Measurements from ENCODE around the gene BCAS3.
"Not testable (repeated sequence)": the region's sequence is repeated elsewhere in the genome, so short reads cannot be mapped to it uniquely, and the experiment has no call there.

Gene BCAS3

DNA sequence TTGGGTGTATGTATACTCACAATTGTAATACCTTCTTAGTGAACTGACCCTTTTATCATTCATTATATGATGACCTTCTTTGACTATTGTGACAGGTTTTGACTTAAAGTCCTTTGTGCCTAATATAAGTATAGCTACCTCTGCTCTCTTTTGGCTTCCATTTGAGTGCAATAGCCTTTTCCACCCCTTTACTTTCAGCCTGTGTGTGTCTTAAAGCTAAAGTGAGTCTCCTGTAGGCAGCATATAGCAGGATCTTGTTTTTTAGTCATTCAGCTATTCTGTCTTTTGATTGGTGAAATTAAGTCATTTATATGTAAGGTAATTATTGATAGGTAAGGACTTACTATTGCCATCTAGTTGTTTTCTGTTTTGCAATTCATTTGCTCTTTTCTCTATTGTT, 758.6 kb downstream of the BCAS3 start:
- POLR2A ChIA-PET (ENCODE audit: low non-redundant PET): no interaction called here
- H3K27ac ChIP-seq: no peak overlapping the region
- TF ChIP-seq, protein P1, sequence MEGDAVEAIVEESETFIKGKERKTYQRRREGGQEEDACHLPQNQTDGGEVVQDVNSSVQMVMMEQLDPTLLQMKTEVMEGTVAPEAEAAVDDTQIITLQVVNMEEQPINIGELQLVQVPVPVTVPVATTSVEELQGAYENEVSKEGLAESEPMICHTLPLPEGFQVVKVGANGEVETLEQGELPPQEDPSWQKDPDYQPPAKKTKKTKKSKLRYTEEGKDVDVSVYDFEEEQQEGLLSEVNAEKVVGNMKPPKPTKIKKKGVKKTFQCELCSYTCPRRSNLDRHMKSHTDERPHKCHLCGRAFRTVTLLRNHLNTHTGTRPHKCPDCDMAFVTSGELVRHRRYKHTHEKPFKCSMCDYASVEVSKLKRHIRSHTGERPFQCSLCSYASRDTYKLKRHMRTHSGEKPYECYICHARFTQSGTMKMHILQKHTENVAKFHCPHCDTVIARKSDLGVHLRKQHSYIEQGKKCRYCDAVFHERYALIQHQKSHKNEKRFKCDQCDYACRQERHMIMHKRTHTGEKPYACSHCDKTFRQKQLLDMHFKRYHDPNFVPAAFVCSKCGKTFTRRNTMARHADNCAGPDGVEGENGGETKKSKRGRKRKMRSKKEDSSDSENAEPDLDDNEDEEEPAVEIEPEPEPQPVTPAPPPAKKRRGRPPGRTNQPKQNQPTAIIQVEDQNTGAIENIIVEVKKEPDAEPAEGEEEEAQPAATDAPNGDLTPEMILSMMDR (conservative IDR thresholded peaks at IDR 0.05; ENCODE audit: low read depth): no peak
- DNase-seq (ENCODE audit: low spot score): no peak
- CTCF ChIA-PET: no interaction called here

DNA sequence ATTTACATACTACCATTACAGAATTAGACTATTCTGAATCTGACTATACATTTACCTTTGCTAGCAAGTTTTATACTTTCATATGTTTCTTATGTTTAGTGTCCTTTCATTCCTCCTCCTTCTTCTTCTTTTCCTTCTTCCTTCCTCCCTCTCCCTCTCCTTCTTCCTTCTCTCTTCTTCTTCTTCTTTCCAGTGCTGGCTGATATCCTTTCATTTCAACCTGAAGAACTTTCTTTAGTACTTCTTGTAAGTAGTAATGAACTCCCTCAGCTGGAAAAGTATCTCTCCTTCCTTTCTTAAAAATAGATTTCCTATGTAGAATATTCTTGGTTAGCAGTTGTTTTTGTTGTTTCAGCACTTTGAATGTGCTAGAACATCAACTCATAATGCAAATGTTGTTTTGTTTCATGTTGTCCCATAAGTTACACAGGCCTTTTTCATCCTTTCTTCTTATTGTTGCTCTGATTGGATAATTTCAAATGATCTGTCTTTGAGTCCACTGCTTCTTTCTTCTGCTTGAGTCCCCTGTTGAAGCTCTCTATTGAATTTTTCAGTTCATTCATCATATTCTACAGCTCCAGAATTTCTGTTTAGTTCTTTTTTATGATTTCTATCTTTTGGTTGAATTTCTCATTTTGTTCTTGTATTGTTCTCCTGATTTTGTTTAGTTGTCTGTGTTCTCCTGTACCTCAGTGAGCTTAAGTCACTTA, 759.5 kb downstream of the BCAS3 start:
- CTCF ChIA-PET: interaction anchor here (0.6 kb wide), 2 partner anchors 74 to 1087 kb away, joined by 3 to 4 read pairs; no protein-coding TSS in a partner anchor
- TF ChIP-seq, protein P1 (conservative IDR thresholded peaks at IDR 0.05; ENCODE audit: low read depth): no peak
- POLR2A ChIA-PET (ENCODE audit: low non-redundant PET): no interaction called here
- H3K27ac ChIP-seq: no peak overlapping the region
- no peak for DNase-seq (ENCODE audit: low spot score)

DNA sequence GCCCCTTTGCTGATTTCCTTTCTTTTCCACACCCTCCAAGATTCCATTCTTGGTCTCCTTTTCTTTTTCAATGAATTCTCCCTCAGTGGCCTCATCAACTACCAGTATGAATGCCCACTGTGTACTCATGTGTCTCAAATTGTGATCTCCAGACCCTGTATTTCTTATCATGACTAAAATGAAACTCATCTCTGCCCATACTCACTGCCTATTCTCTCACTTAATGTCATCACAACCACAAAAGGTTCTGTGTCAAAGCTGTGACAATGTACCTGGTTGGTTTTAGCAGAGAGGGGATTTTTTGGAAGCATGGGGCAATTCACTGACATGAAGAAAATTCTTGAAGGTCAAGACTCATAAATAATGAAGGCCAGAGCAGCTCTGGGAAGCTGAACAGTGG, 763.0 kb downstream of the BCAS3 start:
- no peak for DNase-seq (ENCODE audit: low spot score)
- no peak overlapping the region for H3K27ac ChIP-seq
- CTCF ChIA-PET: no interaction called here
- TF ChIP-seq, protein P1 (conservative IDR thresholded peaks at IDR 0.05; ENCODE audit: low read depth): no peak
- POLR2A ChIA-PET (ENCODE audit: low non-redundant PET): no interaction called here

DNA sequence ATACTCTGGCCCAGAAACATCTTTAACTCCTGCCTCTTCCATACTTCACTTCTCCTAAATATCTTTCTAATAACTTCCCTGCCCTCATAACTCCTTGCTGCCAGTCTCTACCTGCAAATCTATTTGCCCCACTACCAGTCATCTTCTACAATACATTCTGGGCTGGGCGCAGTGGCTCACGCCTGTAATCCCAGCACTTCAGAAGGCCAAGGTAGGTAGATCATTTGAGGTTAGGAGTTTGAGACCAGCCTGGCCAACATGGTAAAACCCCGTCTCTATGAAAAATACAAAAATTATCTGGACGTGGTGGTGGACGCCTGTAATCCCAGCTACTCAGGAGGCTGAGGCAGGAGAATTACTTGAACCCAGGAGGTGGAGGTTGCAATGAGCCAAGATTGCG, 763.9 kb downstream of the BCAS3 start:
- POLR2A ChIA-PET (ENCODE audit: low non-redundant PET); DNase-seq (ENCODE audit: low spot score); H3K27ac ChIP-seq: not testable (repeated sequence)
- CTCF ChIA-PET: interaction anchor here (0.7 kb wide), 1 partner anchor 72 kb away, joined by 3 read pairs; no protein-coding TSS in a partner anchor

DNA sequence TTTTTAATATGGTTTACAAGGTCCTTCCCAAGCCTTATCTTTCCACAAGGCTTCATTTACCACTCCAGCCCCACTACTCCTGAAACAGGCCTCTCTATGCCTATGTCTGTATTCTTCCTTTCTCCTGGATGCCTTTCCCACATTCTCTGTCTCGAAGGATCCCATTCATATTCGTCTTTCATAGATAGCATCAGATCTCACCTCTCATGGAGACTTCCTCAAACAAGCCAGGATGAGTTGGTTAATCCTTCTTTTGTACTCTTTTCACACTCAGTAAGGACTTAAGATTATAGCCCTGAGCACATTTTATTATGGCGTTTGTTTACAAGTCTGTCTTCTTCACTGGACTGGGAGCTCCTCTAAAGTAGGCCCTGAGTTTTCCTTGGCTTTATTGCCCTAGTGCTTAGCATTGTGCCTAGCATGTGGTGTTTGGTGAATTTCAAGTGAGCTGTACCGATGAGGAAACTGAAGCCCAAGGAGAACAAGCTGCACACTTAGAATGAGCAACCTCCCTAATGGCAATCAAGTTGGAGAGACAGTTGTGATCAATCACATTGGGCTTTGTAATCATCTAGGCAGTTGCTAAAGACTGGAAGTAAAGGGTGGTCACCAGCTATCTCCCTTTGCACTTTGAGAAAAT, 764.6 kb downstream of the BCAS3 start:
- no peak overlapping the region for H3K27ac ChIP-seq
- POLR2A ChIA-PET (ENCODE audit: low non-redundant PET): no interaction called here
- CTCF ChIA-PET: interaction anchor here (0.7 kb wide), 1 partner anchor 71 kb away, joined by 3 read pairs; no protein-coding TSS in a partner anchor
- TF ChIP-seq, protein P1 (conservative IDR thresholded peaks at IDR 0.05; ENCODE audit: low read depth): no peak
- DNase-seq (ENCODE audit: low spot score): no peak

Data from RWPE1 (cell line).